HG02943 (cell line): ENCODE results near the gene HS6ST3.
"Not testable (repeated sequence)": the region's sequence is repeated elsewhere in the genome, so short reads cannot be mapped to it uniquely, and the experiment has no call there.

Source experiments
- ATAC-seq: cut with Tn5 transposase; IDR thresholded peaks from one replicate; pipeline ENCODE4 v1.9.1; 2021; ENCODE audit warnings: mild to moderate bottlenecking, low read depth, moderate library complexity; ENCODE audit not compliant: unreplicated experiment

The HS6ST3 gene

GRCh38 chr13:96524398-96525020 is 434.6 kb downstream of the HS6ST3 start:
- ATAC-seq: not testable (repeated sequence)

- no peak for ATAC-seq
Measured at GRCh38 chr13:96525715-96526114, 435.8 kb downstream of the HS6ST3 start.

GRCh38 chr13:96527497-96527896 is 437.6 kb downstream of the HS6ST3 start:
- no peak for ATAC-seq

- ATAC-seq: no peak
Measured at GRCh38 chr13:96532804-96533203, 442.9 kb downstream of the HS6ST3 start.

DNA sequence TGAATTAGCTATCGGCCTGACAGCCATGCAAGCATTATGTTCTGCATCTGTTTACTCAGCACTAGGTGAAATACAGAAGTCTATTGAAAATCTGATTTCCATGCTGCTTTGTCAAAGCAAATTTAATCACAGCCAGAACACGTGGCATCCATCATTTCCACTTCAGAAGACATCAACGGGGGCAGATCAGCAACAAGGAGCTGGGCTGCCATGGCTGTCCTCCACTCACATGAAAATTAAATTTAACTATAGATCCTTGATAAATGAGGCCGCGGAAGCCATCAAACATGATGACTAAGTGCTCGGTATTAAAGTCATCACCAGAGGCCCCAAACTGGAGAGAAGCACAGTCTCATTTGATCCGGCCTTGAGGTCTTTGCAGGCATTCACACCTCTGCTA is 443.5 kb downstream of the HS6ST3 start:
- ATAC-seq: no peak

- ATAC-seq: no peak
Measured at GRCh38 chr13:96539791-96540190, 449.9 kb downstream of the HS6ST3 start.

- ATAC-seq: no peak
Measured at GRCh38 chr13:96540670-96541069, 450.8 kb downstream of the HS6ST3 start.

DNA sequence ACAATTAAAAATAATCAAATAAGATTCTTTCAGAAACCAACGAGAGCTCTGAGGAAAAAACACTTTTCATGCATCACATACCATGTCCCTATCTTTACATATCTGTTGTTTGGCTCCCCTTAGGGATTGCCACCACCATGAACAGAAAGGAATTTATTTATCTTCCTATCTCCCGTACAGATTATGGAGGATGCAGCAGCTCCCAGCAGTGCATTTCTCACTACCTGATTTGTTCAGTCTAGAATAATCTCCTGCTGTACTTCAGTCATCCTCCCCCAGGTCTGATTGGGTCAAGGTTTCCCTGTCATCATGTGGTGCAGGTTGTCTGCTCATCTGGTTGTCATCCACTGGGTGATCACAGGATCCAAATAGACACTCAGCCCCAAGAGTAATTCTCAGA is 453.1 kb downstream of the HS6ST3 start:
- no peak for ATAC-seq

- no peak for ATAC-seq
Measured at GRCh38 chr13:96544957-96545356, 455.1 kb downstream of the HS6ST3 start.

DNA sequence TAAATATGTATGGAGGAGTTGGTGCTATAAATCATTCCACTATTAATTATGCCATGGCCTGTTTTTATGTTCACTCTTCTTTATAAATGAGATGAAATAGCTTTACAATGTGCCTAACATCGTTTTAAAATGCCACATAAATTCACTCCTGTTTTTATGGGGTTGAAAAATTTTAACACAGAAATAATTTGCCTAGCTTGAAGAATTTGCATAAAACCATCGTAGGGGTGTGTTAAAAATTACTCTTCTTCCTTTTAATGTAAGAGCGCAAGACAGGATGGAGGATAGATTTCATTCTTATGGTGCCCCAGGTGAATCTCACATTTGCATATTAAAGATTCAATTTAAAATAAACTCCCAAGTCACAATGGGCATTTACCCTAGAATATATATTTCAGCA is 456.6 kb downstream of the HS6ST3 start:
- ATAC-seq: no peak

DNA sequence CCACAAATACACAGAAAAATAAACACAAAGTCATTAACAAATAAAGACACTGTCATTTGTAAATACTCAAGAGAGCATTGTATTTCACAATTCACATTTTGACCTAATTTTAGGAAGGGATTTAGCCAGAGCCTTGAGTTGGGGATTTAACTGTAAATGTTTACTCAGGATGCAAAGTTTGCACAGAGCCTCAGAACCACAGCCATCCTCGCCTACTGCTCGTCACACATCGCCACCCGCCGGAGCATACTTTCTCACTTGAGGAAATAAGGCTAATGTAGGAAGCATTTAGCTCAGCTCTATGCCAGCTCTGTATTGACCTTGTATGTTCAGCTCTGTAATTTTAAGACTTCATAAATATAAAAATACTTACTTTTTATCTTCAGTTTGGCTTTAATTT is 461.6 kb downstream of the HS6ST3 start:
- ATAC-seq: no peak

GRCh38 chr13:96552559-96552958 is 462.7 kb downstream of the HS6ST3 start:
- ATAC-seq: no peak

DNA sequence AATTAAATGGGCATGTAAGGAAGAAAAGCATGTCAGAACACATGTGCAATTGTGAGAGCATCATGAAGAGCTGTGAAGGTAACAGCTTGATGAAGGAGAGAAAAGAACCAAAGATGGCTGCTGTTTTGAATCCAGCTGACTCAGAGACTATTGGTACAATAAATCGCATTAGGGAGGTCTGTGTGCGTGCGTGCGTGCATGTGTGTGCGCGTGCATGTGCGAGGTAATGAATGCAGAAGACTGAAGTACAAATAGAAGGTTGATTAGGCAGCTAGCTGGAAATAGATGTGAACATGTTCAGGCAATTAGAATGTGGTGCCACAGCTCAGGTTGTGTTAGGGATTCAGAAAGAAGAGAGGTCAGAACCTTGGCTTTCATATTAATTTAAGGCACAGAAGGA is 463.9 kb downstream of the HS6ST3 start:
- ATAC-seq: no peak

- ATAC-seq: no peak
Measured at GRCh38 chr13:96573563-96573962, 483.7 kb downstream of the HS6ST3 start.

GRCh38 chr13:96575423-96576320 is 485.8 kb downstream of the HS6ST3 start:
- ATAC-seq: no peak

- no peak for ATAC-seq
Measured at GRCh38 chr13:96581741-96582140, 491.8 kb downstream of the HS6ST3 start.

- no peak for ATAC-seq
Measured at GRCh38 chr13:96615252-96615651, 525.3 kb downstream of the HS6ST3 start.

DNA sequence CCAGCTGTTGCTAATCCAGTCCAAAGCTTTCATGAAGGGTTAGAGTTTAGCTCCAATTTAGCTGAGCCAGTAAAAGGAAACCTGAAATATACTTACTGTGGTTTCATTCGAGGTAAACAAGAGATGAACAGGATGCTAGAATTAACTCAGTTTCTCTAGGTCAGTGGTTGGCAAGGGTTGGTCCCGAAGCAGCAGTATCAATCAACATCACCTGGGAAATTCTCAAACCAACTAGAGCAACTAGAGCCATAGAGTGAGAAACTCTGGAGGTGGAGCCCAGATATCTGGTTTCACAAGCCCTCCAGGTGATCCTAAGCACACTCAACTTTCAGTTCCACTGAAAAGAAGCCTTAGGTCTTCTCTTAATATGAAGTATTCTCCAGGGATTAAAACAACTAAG is 527.6 kb downstream of the HS6ST3 start:
- ATAC-seq: no peak

DNA sequence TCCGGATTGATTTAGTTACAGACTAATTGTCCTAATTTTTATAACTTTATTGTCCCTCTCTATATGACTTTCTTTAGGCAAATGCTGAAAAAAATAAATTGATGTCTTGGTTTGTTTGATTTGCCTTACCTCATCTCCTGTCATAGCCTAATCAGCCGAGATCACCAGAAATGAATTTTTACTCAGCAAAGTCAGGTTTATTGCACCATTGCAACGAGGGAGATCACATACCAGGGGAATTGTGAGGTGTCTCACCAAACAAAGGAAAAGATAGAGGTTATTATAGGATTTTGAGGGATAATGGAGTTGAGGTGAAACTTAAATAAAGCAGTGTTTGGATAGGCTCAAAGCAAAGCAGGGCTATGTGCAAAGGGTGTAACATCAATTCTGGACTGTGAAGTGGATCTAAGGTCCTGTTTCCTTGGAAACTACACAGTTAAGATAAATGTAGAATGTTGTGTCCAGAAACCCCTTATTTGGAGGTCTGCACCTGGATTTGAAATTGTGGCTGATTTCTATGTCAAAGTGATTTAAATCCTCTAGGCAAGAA is 531.8 kb downstream of the HS6ST3 start:
- no peak for ATAC-seq

- no peak for ATAC-seq
Measured at GRCh38 chr13:96629331-96629730, 539.4 kb downstream of the HS6ST3 start.

DNA sequence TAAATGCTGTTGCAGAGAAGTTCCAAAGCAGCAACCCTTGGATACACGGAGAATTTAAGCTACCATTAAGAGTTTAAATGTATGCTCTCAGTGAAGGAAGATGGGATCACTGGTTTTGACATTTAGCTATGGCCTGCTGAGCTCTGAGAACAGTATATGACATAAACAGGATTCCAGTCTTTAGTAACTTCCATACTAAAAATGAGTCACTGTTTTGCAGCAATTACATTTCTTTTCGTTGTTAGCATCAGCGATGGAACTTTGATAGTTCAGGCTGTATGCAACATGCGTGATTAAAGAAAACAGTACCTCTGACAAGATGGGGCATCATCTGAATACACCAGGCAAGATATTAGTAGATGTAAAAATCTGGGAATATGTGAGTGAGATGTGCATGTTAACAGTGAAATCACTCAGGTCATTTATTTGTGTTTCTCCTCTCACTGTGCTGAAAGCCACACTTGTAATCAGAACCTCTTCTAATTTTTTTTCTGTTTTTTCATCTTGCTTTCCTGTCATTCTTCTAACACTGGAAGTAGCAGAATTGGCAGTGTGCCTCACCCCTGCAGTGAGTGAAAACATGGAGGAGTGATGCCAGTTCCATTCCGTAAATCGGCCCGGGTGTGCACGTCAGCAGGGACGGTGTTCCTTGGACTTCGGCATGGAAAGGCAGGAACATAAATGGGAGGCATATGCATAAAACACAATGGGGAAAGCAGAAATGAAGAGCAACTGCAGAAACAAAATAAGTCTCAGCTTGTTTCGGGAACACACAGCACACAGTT is 542.8 kb downstream of the HS6ST3 start:
- no peak for ATAC-seq
